Measurements from ENCODE around the gene SYT7.

SYT7 gene

DNA sequence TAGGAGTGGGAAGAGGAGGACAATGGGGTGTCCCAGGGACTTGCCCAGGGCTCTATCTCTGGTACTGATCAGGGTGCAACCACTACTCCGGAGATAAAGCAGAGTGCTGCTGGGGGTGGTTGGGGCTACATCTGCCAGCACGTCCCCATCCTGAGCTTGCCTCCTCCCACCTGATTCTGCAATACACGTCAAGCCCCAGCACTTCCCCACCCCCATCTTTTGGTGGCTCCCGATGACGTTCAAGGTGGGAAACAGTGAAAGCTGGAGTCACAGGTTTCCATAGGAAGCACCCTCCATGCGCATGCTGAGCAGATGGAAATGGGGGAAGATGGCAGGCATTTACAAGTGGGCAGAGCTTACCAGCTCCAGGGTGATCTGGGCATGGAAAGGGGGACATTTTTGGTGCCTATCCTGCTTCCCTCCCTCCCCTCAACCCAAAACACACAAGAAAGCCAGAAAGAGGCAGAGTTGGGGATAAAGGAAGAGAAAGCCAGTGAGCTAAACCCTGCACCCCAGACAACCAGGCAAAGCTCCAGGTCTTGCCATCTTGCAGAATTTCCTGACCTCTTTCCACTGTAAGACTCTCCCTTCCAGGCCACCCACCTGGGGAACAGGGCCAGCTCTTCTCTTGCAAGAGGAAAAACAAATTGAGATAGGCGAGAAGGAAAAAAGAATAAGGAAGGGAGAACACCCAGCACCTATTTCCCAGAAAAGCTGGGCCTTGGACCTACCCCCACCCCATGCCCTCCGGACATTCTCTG is 15.8 kb downstream of the SYT7 start:
- H3K4me1 ChIP-seq (ENCODE audit: control insufficient read depth, insufficient read depth, low read length), result no peaks in the 10 kb centered on the region
- CTCF ChIA-PET, result interaction anchor here (0.5 to 2.9 kb wide), 7 partner anchors 10 to 129 kb away, joined by 3 to 17 read pairs (median 4); partner anchors contain the start of gene SYT7
- POLR2A ChIA-PET, result interaction anchor here (0.6 kb wide), 1 partner anchor 15 kb away, joined by 10 read pairs; no protein-coding TSS in a partner anchor
- no peak overlapping the region for H3K27ac ChIP-seq (ENCODE audit: extremely low read depth, low read depth, low read length)
- no peaks in the 10 kb centered on the region for H3K9me3 ChIP-seq (ENCODE audit: control insufficient read depth, insufficient read depth, low read depth, low read length)
- H3K36me3 ChIP-seq (ENCODE audit: control insufficient read depth in 2 of 2, insufficient read depth in 1 of 2, low read length in 2 of 2), result no peaks in the 10 kb centered on the region
- no peak overlapping the region for H3K4me3 ChIP-seq (ENCODE audit: low read depth, low read length)
- TF ChIP-seq, protein P1, sequence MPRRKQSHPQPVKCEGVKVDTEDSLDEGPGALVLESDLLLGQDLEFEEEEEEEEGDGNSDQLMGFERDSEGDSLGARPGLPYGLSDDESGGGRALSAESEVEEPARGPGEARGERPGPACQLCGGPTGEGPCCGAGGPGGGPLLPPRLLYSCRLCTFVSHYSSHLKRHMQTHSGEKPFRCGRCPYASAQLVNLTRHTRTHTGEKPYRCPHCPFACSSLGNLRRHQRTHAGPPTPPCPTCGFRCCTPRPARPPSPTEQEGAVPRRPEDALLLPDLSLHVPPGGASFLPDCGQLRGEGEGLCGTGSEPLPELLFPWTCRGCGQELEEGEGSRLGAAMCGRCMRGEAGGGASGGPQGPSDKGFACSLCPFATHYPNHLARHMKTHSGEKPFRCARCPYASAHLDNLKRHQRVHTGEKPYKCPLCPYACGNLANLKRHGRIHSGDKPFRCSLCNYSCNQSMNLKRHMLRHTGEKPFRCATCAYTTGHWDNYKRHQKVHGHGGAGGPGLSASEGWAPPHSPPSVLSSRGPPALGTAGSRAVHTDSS (tag by site-specific recombination; IDR thresholded peaks at IDR 0.05), result no peak
- TF ChIP-seq, protein P2, sequence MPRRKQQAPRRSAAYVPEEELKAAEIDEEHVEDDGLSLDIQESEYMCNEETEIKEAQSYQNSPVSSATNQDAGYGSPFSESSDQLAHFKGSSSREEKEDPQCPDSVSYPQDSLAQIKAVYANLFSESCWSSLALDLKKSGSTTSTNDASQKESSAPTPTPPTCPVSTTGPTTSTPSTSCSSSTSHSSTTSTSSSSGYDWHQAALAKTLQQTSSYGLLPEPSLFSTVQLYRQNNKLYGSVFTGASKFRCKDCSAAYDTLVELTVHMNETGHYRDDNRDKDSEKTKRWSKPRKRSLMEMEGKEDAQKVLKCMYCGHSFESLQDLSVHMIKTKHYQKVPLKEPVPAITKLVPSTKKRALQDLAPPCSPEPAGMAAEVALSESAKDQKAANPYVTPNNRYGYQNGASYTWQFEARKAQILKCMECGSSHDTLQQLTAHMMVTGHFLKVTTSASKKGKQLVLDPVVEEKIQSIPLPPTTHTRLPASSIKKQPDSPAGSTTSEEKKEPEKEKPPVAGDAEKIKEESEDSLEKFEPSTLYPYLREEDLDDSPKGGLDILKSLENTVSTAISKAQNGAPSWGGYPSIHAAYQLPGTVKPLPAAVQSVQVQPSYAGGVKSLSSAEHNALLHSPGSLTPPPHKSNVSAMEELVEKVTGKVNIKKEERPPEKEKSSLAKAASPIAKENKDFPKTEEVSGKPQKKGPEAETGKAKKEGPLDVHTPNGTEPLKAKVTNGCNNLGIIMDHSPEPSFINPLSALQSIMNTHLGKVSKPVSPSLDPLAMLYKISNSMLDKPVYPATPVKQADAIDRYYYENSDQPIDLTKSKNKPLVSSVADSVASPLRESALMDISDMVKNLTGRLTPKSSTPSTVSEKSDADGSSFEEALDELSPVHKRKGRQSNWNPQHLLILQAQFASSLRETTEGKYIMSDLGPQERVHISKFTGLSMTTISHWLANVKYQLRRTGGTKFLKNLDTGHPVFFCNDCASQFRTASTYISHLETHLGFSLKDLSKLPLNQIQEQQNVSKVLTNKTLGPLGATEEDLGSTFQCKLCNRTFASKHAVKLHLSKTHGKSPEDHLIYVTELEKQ (tag by site-specific recombination; IDR thresholded peaks at IDR 0.05; ENCODE audit: borderline replicate concordance), result no peak
- TF ChIP-seq ZFHX2 (tag by site-specific recombination; conservative IDR thresholded peaks at IDR 0.05) (0 out of 2 replicates have a peak, but pooled peaks have one; percentile 7), ZSCAN30 (tag by site-specific recombination; IDR thresholded peaks at IDR 0.05) (no peak)
- TF ChIP-seq, protein P3, sequence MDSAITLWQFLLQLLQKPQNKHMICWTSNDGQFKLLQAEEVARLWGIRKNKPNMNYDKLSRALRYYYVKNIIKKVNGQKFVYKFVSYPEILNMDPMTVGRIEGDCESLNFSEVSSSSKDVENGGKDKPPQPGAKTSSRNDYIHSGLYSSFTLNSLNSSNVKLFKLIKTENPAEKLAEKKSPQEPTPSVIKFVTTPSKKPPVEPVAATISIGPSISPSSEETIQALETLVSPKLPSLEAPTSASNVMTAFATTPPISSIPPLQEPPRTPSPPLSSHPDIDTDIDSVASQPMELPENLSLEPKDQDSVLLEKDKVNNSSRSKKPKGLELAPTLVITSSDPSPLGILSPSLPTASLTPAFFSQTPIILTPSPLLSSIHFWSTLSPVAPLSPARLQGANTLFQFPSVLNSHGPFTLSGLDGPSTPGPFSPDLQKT (IDR thresholded peaks at IDR 0.05; ENCODE audit: borderline replicate concordance, low read depth, low read length), result no peak
- TF ChIP-seq, protein P4, sequence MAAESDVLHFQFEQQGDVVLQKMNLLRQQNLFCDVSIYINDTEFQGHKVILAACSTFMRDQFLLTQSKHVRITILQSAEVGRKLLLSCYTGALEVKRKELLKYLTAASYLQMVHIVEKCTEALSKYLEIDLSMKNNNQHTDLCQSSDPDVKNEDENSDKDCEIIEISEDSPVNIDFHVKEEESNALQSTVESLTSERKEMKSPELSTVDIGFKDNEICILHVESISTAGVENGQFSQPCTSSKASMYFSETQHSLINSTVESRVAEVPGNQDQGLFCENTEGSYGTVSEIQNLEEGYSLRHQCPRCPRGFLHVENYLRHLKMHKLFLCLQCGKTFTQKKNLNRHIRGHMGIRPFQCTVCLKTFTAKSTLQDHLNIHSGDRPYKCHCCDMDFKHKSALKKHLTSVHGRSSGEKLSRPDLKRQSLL (tag by site-specific recombination; IDR thresholded peaks at IDR 0.05), result no peak

DNA sequence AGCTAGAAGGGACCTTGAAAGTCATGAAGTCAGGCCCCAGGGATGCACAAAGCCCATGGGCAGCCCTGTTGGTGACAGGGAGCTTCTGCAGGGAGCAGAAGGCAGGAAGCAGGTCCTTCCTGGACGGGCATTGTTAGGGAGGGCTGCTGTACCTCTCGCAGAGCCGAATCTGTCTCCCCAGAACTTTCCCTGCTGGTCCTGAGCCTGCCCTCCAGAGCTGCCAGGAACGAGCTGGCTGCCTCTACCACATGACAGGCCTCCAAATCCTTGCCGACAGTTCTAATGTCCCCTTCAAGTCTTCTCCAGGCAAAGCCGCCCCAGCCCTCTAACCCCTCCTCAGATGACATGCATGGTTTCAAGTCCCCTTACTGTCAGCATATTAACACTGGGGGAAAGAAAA is 20.1 kb downstream of the SYT7 start:
- no peak overlapping the region for H3K27ac ChIP-seq (ENCODE audit: extremely low read depth, low read depth, low read length)
- no peaks in the 10 kb centered on the region for H3K36me3 ChIP-seq (ENCODE audit: control insufficient read depth in 2 of 2, insufficient read depth in 1 of 2, low read length in 2 of 2)
- no peaks in the 10 kb centered on the region for H3K4me1 ChIP-seq (ENCODE audit: control insufficient read depth, insufficient read depth, low read length)
- H3K9me3 ChIP-seq (ENCODE audit: control insufficient read depth, insufficient read depth, low read depth, low read length), result no peaks in the 10 kb centered on the region
- ChIA-PET CTCF (interaction anchor here (1.2 kb wide), 1 partner anchor 115 kb away, joined by 3 read pairs; no protein-coding TSS in a partner anchor), POLR2A (no interaction called here)
- TF ChIP-seq ZBTB21 (tag by site-specific recombination; IDR thresholded peaks at IDR 0.05), result no peak
- no peak for TF ChIP-seq ZNF10 (tag by site-specific recombination; IDR thresholded peaks at IDR 0.05)
- TF ChIP-seq ZNF785 (tag by site-specific recombination; IDR thresholded peaks at IDR 0.05), result no peak
- TF ChIP-seq ZNF138 (tag by site-specific recombination; IDR thresholded peaks at IDR 0.05; ENCODE audit: borderline replicate concordance), result no peak
- TF ChIP-seq SCRT2 (tag by site-specific recombination; IDR thresholded peaks at IDR 0.05), result no peak
- TF ChIP-seq REPIN1 (tag by site-specific recombination; IDR thresholded peaks at IDR 0.05; ENCODE audit: low read depth), result no peak
- TF ChIP-seq BCL11B (tag by site-specific recombination; IDR thresholded peaks at IDR 0.05; ENCODE audit: low read depth), result no peak
- TF ChIP-seq ZNF404 (tag by site-specific recombination; IDR thresholded peaks at IDR 0.05), result no peak
- TF ChIP-seq, protein P5, sequence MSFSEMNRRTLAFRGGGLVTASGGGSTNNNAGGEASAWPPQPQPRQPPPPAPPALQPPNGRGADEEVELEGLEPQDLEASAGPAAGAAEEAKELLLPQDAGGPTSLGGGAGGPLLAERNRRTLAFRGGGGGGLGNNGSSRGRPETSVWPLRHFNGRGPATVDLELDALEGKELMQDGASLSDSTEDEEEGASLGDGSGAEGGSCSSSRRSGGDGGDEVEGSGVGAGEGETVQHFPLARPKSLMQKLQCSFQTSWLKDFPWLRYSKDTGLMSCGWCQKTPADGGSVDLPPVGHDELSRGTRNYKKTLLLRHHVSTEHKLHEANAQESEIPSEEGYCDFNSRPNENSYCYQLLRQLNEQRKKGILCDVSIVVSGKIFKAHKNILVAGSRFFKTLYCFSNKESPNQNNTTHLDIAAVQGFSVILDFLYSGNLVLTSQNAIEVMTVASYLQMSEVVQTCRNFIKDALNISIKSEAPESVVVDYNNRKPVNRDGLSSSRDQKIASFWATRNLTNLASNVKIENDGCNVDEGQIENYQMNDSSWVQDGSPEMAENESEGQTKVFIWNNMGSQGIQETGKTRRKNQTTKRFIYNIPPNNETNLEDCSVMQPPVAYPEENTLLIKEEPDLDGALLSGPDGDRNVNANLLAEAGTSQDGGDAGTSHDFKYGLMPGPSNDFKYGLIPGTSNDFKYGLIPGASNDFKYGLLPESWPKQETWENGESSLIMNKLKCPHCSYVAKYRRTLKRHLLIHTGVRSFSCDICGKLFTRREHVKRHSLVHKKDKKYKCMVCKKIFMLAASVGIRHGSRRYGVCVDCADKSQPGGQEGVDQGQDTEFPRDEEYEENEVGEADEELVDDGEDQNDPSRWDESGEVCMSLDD (tag by site-specific recombination; IDR thresholded peaks at IDR 0.05), result no peak
- TF ChIP-seq ZNF560 (tag by site-specific recombination; IDR thresholded peaks at IDR 0.05; ENCODE audit: borderline replicate concordance), result no peak
- no peak for TF ChIP-seq ZNF768 (tag by site-specific recombination; IDR thresholded peaks at IDR 0.05)
- H3K4me3 ChIP-seq (ENCODE audit: low read depth, low read length), result no peak overlapping the region
